C4-2B (cell line): Measurements from ENCODE around the gene COL4A2.

Source experiments
- ZFX ChIP-seq: fragments of 450-650 bp; IDR thresholded peaks from 2 replicates; pipeline ENCODE4 v1.6.1; 2017
- TF ChIP-seq, protein P1 (sequence below): fragments of 450-650 bp; conservative IDR thresholded peaks from 2 replicates; pipeline ENCODE4 v1.5.1; 2017; ENCODE audit warnings: mild to moderate bottlenecking

DNA sequence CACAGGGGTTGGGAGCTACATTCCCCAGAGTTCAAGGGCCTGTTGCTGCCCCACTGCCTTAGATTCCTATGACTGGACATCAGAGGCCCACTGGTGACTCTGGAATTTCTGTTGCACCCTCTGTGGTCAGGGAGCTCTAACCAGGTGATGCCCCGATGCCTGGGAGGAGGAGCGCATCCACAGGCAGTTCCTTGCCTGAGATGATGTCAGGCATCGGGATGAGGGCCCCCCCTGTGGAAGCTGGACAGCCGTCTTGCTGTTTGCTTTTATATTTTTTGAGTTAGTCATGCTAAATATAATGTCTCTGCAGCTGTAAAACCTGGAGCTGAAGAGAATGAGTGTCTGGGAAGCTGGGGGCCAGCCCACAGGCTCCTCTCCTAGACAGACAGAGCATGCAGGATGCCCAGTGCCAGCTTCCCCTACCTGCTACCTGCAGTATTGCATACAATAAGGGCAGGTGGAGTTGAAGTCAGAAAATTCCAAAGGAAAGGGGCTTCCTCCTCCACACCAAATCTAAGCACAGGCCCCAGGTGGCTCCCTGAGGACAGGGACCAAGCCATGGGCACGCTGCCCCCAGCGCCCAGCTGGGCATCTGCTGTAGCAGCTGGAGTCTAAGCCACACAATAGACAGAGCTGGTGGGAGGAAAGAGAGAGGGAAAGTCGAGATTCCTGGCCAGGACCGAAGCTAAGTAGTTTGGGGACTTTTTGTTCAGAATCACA lies 16.2 kb downstream of the COL4A2 start:
- TF ChIP-seq, protein P1, sequence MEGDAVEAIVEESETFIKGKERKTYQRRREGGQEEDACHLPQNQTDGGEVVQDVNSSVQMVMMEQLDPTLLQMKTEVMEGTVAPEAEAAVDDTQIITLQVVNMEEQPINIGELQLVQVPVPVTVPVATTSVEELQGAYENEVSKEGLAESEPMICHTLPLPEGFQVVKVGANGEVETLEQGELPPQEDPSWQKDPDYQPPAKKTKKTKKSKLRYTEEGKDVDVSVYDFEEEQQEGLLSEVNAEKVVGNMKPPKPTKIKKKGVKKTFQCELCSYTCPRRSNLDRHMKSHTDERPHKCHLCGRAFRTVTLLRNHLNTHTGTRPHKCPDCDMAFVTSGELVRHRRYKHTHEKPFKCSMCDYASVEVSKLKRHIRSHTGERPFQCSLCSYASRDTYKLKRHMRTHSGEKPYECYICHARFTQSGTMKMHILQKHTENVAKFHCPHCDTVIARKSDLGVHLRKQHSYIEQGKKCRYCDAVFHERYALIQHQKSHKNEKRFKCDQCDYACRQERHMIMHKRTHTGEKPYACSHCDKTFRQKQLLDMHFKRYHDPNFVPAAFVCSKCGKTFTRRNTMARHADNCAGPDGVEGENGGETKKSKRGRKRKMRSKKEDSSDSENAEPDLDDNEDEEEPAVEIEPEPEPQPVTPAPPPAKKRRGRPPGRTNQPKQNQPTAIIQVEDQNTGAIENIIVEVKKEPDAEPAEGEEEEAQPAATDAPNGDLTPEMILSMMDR = no peak
- no peak for TF ChIP-seq ZFX
